Measurements from ENCODE around the gene SLC15A4. TPM values are rescaled to one million over a fixed set of nuclear protein-coding genes. Genes with fewer than 3 reads are reported as not detected.

Gene SLC15A4
- total RNA-seq, 1 experiment from 2014 or later, result 29.1 TPM

GRCh38 chr12:128792881-128793280 is 30.9 kb downstream of the SLC15A4 start:
- POLR2A ChIA-PET, result no interaction called here
- BruUV-seq (replicated peaks), result no TSS peak
- in situ Hi-C loops (cut with HindIII; ENCODE audit: low pct_unique_long_range_greater_than_20kb, low sequenced_read_pairs), result no loop called here

GRCh38 chr12:128792398-128792797 is 31.4 kb downstream of the SLC15A4 start:
- intact Hi-C loops (cut with micrococcal nuclease; ENCODE audit: unreplicated experiment) (no loop called here), in situ Hi-C loops (cut with HindIII; ENCODE audit: low pct_unique_long_range_greater_than_20kb, low sequenced_read_pairs) (no loop called here)
- DNase-seq (ENCODE audit: low read depth, low spot score) (no peak), ATAC-seq (no peak)
- ChIA-PET CTCF (no interaction called here), POLR2A (no interaction called here)
- Histone ChIP-seq H3K27ac (ENCODE audit: low read length) (no peak overlapping the region), H3K4me1 (ENCODE audit: control insufficient read depth, insufficient read depth, low read length) (no peaks in the 10 kb centered on the region), H3K27me3 (ENCODE audit: control insufficient read depth, insufficient read depth, low read length) (no peaks in the 10 kb centered on the region), H3K36me3 (ENCODE audit: control insufficient read depth, insufficient read depth, low read length) (peaks cover 14% of the 10 kb centered on the region; the same call in 1 of the 2 replicates), H3K4me3 (ENCODE audit: low read depth in 2 of 2, low read length in 2 of 2) (no peak overlapping the region), H3K9me3 (ENCODE audit: control insufficient read depth, insufficient read depth, low read depth, low read length) (no peaks in the 10 kb centered on the region)
- no TSS peak for BruUV-seq (replicated peaks)
- TF ChIP-seq POLR2AphosphoS5 (IDR thresholded peaks at IDR 0.05; ENCODE audit: low read depth, low read length) (no peak), TCF7L2 (IDR thresholded peaks at IDR 0.05; ENCODE audit: low read depth, low read length) (no peak), SIN3A (IDR thresholded peaks at IDR 0.05; ENCODE audit: borderline replicate concordance, insufficient read depth, low read depth, low read length) (no peak), CTCF (IDR thresholded peaks at IDR 0.05) (no peak)
- TF ChIP-seq, protein P1, sequence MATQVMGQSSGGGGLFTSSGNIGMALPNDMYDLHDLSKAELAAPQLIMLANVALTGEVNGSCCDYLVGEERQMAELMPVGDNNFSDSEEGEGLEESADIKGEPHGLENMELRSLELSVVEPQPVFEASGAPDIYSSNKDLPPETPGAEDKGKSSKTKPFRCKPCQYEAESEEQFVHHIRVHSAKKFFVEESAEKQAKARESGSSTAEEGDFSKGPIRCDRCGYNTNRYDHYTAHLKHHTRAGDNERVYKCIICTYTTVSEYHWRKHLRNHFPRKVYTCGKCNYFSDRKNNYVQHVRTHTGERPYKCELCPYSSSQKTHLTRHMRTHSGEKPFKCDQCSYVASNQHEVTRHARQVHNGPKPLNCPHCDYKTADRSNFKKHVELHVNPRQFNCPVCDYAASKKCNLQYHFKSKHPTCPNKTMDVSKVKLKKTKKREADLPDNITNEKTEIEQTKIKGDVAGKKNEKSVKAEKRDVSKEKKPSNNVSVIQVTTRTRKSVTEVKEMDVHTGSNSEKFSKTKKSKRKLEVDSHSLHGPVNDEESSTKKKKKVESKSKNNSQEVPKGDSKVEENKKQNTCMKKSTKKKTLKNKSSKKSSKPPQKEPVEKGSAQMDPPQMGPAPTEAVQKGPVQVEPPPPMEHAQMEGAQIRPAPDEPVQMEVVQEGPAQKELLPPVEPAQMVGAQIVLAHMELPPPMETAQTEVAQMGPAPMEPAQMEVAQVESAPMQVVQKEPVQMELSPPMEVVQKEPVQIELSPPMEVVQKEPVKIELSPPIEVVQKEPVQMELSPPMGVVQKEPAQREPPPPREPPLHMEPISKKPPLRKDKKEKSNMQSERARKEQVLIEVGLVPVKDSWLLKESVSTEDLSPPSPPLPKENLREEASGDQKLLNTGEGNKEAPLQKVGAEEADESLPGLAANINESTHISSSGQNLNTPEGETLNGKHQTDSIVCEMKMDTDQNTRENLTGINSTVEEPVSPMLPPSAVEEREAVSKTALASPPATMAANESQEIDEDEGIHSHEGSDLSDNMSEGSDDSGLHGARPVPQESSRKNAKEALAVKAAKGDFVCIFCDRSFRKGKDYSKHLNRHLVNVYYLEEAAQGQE (IDR thresholded peaks at IDR 0.05; ENCODE audit: insufficient read depth in 1 of 2, low read depth in 2 of 2, low read length in 1 of 2), result no peak

More at GRCh38 chr12:128792881-128793280, 30.9 kb downstream of the SLC15A4 start:
- H3K4me1 ChIP-seq (ENCODE audit: control insufficient read depth, insufficient read depth, low read length), result no peaks in the 10 kb centered on the region
- H3K4me3 ChIP-seq (ENCODE audit: low read depth in 2 of 2, low read length in 2 of 2), result no peak overlapping the region
- TF ChIP-seq, protein P1 (IDR thresholded peaks at IDR 0.05; ENCODE audit: insufficient read depth in 1 of 2, low read depth in 2 of 2, low read length in 1 of 2), result no peak
- no peak for TF ChIP-seq POLR2AphosphoS5 (IDR thresholded peaks at IDR 0.05; ENCODE audit: low read depth, low read length)
- TF ChIP-seq SIN3A (IDR thresholded peaks at IDR 0.05; ENCODE audit: borderline replicate concordance, insufficient read depth, low read depth, low read length), result no peak
- TF ChIP-seq TCF7L2 (IDR thresholded peaks at IDR 0.05; ENCODE audit: low read depth, low read length), result no peak
- no peak for TF ChIP-seq CTCF (IDR thresholded peaks at IDR 0.05)
- no peak for ATAC-seq
- H3K27me3 ChIP-seq (ENCODE audit: control insufficient read depth, insufficient read depth, low read length), result no peaks in the 10 kb centered on the region
- intact Hi-C loops (cut with micrococcal nuclease; ENCODE audit: unreplicated experiment), result no loop called here
- H3K27ac ChIP-seq (ENCODE audit: low read length), result no peak overlapping the region
- no peaks in the 10 kb centered on the region for H3K9me3 ChIP-seq (ENCODE audit: control insufficient read depth, insufficient read depth, low read depth, low read length)
- CTCF ChIA-PET, result no interaction called here
- DNase-seq (ENCODE audit: low read depth, low spot score), result no peak
- peaks cover 15% of the 10 kb centered on the region for H3K36me3 ChIP-seq (ENCODE audit: control insufficient read depth, insufficient read depth, low read length)

Data from Panc1 (cell line).